Esophagus muscularis mucosa (tissue), 4 donors: ENCODE results near the gene FILIP1L. TPM values are rescaled to one million over a fixed set of nuclear protein-coding genes. Genes with fewer than 3 reads are reported as not detected.

Source experiments
- DNase-seq: peaks from one replicate; pipeline ENCODE4 v3.0.0-alpha.2; 2017; ENCODE audit errors: extremely low spot score
- H3K27ac ChIP-seq, 4 donors: fragments of 200-600 bp; sonication (generic); replicated peaks in 1 of 4; 1 replicate in 3 of 4; 2 replicates in 1 of 4; pipeline ENCODE4 v1.5.1; 2016 to 2019; ENCODE audit warnings: mild to moderate bottlenecking in 1 of 4
- H3K27me3 ChIP-seq, 4 donors: fragments of 200-600 bp; sonication (generic); one replicate each; pipeline versions ENCODE4 v1.5.1 to v1.6.0; 2016 to 2019
- H3K36me3 ChIP-seq, 4 donors: fragments of 200-600 bp; sonication (generic); one replicate each; pipeline ENCODE4 v1.5.1; 2016 to 2019
- H3K4me1 ChIP-seq, 4 donors: fragments of 200-600 bp; sonication (generic); one replicate each; pipeline ENCODE4 v1.5.1; 2016 to 2019
- H3K4me3 ChIP-seq, 4 donors: fragments of 200-600 bp; sonication (generic); 1 replicate in 2 of 4; 2 replicates in 2 of 4; pipeline ENCODE4 v1.5.1; 2016 to 2019; ENCODE audit warnings: mild to moderate bottlenecking in 4 of 4, moderate library complexity in 1 of 4
- H3K9me3 ChIP-seq, 4 donors: fragments of 200-600 bp; sonication (generic); 1 replicate in 3 of 4; 2 replicates in 1 of 4; pipeline ENCODE4 v1.5.1; 2016 to 2019
- EP300 ChIP-seq: sonication (generic); formaldehyde crosslinking; IDR thresholded peaks from one replicate; pipeline ENCODE4 v1.6.1; 2017; ENCODE audit warnings: antibody characterized with exemption
- POLR2A ChIP-seq: fragments of 450-650 bp; IDR thresholded peaks from one replicate; pipeline ENCODE4 v1.6.1; 2017; ENCODE audit warnings: antibody characterized with exemption, moderate library complexity, mild to moderate bottlenecking, low read depth
- POLR2AphosphoS5 ChIP-seq, 2 donors: sonication (generic); formaldehyde crosslinking; IDR thresholded peaks; one replicate each; pipeline ENCODE4 v1.6.1; 2017; ENCODE audit warnings: antibody characterized with exemption in 2 of 2
- WGBS: methylation state at CpG from one replicate; pipeline ENCODE4 v1.1.5; 2018; 5-methylcytosine and 5-hydroxymethylcytosine counted together
- intact Hi-C: fragments of 100-400 bp; cut with DNase I; formaldehyde crosslinking; loops from one replicate; pipeline ENCODE4 v1.15.1; 2023
- total RNA-seq, 4 donors: library from RNA; depleted of rRNA; stranded (reverse); fragments of >200 nt; gene quantifications; one replicate each; pipeline versions ENCODE4 v1.1.0 to v1.2.1, GENCODE V29; 2016
- TF ChIP-seq, protein P1 (sequence below), 3 experiments: fragments of 200-600 bp in 2 of 3; fragments of 450-650 bp in 1 of 3; sonication (generic) in 2 of 3; IDR thresholded peaks; one replicate each; pipeline ENCODE4 v1.5.1; 2017 to 2019; ENCODE audit warnings: antibody characterized with exemption in 3 of 3, mild to moderate bottlenecking in 2 of 3, moderate library complexity in 1 of 3

Gene FILIP1L
- total RNA-seq, 4 donors from 2014 or later, result 120 to 134 (median 127) TPM

DNA sequence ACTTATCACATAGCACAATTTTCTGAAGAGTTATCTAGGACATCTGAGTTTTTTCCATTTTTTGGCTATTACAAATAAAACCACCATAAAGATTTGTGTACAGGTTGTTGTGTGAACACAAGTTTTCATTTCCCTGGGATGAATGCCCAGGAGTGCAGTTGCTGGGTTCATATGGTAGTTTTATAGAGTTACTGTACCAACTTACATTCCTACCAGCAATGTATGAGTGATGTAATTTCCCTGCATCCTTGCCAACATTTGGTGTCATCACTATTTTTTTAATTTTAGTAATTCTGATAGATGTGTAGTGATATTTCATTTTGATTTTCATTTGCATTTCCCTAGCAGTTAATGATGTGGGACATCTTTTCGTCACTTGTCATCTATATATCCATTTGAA is 20.5 kb downstream of the FILIP1L start:
- no peak for DNase-seq
- WGBS, result 100% methylated on average over 1 of the region's 1 CpG
- no peak overlapping the region for H3K4me3 ChIP-seq
- intact Hi-C loops, result no loop called here
- H3K27me3 ChIP-seq, result no peaks in the 10 kb centered on the region
- no peak for TF ChIP-seq POLR2AphosphoS5 (IDR thresholded peaks at IDR 0.05)
- no peak for TF ChIP-seq POLR2A
- no peak for TF ChIP-seq EP300
- TF ChIP-seq, protein P1, sequence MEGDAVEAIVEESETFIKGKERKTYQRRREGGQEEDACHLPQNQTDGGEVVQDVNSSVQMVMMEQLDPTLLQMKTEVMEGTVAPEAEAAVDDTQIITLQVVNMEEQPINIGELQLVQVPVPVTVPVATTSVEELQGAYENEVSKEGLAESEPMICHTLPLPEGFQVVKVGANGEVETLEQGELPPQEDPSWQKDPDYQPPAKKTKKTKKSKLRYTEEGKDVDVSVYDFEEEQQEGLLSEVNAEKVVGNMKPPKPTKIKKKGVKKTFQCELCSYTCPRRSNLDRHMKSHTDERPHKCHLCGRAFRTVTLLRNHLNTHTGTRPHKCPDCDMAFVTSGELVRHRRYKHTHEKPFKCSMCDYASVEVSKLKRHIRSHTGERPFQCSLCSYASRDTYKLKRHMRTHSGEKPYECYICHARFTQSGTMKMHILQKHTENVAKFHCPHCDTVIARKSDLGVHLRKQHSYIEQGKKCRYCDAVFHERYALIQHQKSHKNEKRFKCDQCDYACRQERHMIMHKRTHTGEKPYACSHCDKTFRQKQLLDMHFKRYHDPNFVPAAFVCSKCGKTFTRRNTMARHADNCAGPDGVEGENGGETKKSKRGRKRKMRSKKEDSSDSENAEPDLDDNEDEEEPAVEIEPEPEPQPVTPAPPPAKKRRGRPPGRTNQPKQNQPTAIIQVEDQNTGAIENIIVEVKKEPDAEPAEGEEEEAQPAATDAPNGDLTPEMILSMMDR (IDR thresholded peaks at IDR 0.05), result no peak
- H3K9me3 ChIP-seq, result no peaks in the 10 kb centered on the region
- H3K36me3 ChIP-seq, result no peaks in the 10 kb centered on the region
- H3K27ac ChIP-seq, result no peak overlapping the region
- H3K4me1 ChIP-seq, result peaks cover 18 to 39% (median 22%) of the 10 kb centered on the region in 4 donors

DNA sequence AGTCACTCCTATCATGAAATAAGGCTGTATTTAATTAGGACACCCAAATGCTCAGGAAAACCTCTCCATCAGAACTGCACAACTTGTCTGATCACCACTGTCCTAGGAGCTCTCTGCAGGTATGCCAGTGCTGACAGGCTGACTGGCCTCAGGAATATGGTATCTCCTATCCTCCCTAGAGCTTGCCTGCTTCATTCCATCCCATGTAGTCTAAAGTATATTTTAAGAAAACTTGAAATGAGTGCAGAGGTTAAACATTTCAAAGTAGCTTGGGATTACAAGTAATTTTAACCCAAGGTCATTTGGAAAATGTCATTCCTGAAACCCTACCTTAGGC is 23.7 kb downstream of the FILIP1L start:
- H3K4me1 ChIP-seq, result peaks cover 16 to 36% (median 25%) of the 10 kb centered on the region in 4 donors
- no peak overlapping the region for H3K27ac ChIP-seq
- no peaks in the 10 kb centered on the region for H3K9me3 ChIP-seq
- no peaks in the 10 kb centered on the region for H3K36me3 ChIP-seq
- intact Hi-C loops, result no loop called here
- H3K27me3 ChIP-seq, result no peaks in the 10 kb centered on the region
- no peak overlapping the region for H3K4me3 ChIP-seq
- TF ChIP-seq, protein P1 (IDR thresholded peaks at IDR 0.05), result no peak
- TF ChIP-seq POLR2AphosphoS5 (IDR thresholded peaks at IDR 0.05) (no peak), POLR2A (no peak), EP300 (no peak)
- no peak for DNase-seq

DNA sequence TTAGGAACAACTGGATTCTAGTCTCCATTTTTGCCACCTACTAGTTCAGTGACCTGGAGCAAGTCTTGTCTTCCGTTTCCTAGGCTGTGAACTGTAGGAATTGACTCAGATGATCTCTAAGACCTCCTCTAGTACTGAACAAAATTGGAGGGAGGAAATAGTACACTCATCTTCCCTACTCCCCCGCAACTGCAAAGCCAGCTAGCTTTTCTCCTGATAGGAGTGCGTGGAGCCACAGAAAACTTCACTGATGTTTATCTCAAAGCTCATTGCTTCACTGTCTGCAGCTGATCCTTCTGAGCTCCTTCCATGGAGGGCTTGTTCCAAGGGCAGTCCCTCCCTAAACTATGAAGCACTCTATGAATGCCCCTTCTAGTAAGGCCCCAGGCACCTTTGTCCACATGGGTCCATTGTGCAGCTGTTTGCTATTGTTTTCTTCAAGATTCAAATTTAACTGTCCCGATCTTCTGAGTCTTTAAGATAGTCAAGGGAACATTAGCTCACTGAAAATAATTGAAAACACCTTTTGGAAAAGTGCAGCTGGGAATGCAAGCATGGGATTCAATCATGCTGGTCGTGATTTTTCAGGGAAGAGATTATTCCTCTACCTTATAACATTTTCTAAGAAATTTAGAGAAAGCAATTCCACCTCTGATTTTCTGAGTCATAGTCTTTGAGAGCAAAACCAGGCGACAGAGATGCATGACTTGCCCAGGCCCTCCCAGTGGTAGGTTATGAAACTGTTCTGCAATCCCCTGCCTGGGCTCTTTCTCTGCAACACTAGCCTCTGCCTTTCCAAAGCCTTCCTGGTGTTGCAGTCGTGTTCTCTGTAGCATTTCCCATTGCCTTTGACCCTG is 24.3 kb downstream of the FILIP1L start:
- no peak for TF ChIP-seq POLR2AphosphoS5 (IDR thresholded peaks at IDR 0.05)
- TF ChIP-seq, protein P1 (IDR thresholded peaks at IDR 0.05), result peak in 2 of 3 experiments; percentile 14 to 34
- no peak for TF ChIP-seq POLR2A
- Histone ChIP-seq H3K9me3 (no peaks in the 10 kb centered on the region), H3K27ac (no peak overlapping the region), H3K36me3 (no peaks in the 10 kb centered on the region), H3K4me1 (peaks cover 20 to 42% (median 31%) of the 10 kb centered on the region in 4 donors), H3K27me3 (no peaks in the 10 kb centered on the region), H3K4me3 (no peak overlapping the region)
- WGBS, result 79% methylated on average over 7 of the region's 7 CpGs
- intact Hi-C loops, result no loop called here
- no peak for DNase-seq

DNA sequence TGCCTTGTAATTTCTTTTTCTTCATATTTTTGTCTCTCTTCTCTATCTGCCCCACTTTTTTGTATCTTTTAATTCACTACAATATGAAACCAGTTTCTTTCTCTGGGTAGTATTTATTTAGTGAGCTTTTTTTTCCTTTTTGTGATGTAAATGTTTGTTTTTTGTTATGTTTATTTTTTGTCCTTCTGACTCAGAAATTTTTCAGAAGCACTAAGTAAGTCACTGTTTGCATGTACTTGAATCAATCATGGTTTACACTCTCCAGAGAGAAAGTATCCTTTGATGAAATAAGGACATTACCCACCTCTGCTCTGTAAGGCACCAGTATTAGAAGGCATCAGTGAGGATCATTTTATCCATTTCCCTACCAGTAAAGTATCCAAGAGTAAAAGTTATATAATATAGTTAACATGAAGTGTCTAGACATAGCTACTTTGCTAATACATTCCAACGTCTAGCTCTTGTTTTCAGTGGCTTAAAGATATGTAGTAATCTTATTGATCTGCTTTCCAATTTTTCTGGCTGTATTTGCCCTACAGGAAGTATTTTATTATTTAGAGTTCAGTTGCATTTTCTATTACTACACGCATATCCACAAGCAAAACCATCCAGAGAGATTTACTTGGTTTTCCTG is 25.4 kb downstream of the FILIP1L start:
- WGBS, result 95% methylated on average over 2 of the region's 2 CpGs
- Histone ChIP-seq H3K4me3 (no peak overlapping the region), H3K27me3 (no peaks in the 10 kb centered on the region), H3K36me3 (no peaks in the 10 kb centered on the region), H3K9me3 (no peaks in the 10 kb centered on the region), H3K4me1 (peaks cover 20 to 48% (median 37%) of the 10 kb centered on the region in 4 donors), H3K27ac (no peak overlapping the region)
- intact Hi-C loops, result no loop called here
- no peak for TF ChIP-seq POLR2A
- no peak for TF ChIP-seq POLR2AphosphoS5 (IDR thresholded peaks at IDR 0.05)
- TF ChIP-seq, protein P1 (IDR thresholded peaks at IDR 0.05), result no peak
- no peak for TF ChIP-seq EP300
- DNase-seq, result no peak
